Ovary (tissue), 9 donors: ENCODE data around the gene CETN1. TPM values are rescaled to one million over a fixed set of nuclear protein-coding genes. Genes with fewer than 3 reads are reported as not detected.

Experiments used
- DNase-seq, 5 donors: peaks; one replicate each; pipeline ENCODE4 v3.0.0-alpha.2; 2019 to 2020
- H3K27ac ChIP-seq, 2 donors: fragments of 200-600 bp; one replicate each; pipeline versions ENCODE4 v1.5.1 to v1.8.0; 2019 to 2022
- H3K27me3 ChIP-seq: fragments of 200-600 bp; one replicate; pipeline ENCODE4 v1.8.0; 2022
- H3K36me3 ChIP-seq: fragments of 200-600 bp; sonication (generic); one replicate; pipeline ENCODE4 v1.5.1; 2019
- H3K4me1 ChIP-seq: one replicate; pipeline ENCODE4 v1.8.1; 2013; ENCODE audit warnings: mild to moderate bottlenecking, moderate library complexity; ENCODE audit not compliant: insufficient read depth
- H3K4me3 ChIP-seq: fragments of 200-600 bp; sonication (generic); one replicate; pipeline ENCODE4 v1.5.1; 2017
- H3K9me3 ChIP-seq, 2 donors: fragments of 200-600 bp in 1 of 2; sonication (generic) in 1 of 2; one replicate each; pipeline versions ENCODE4 v1.5.1 to v1.8.1; 2013 to 2019; ENCODE audit warnings: mild to moderate bottlenecking in 1 of 2, moderate library complexity in 1 of 2
- EP300 ChIP-seq: sonication (generic); formaldehyde crosslinking; IDR thresholded peaks from one replicate; pipeline ENCODE4 v1.6.1; 2017; ENCODE audit warnings: antibody characterized with exemption
- POLR2A ChIP-seq: fragments of 450-650 bp; IDR thresholded peaks from one replicate; pipeline ENCODE4 v1.6.1; 2017; ENCODE audit warnings: antibody characterized with exemption, mild to moderate bottlenecking, moderate library complexity
- WGBS, 3 donors: extraction: QIAGEN DNeasy Blood & Tissue Kit in 1 of 3; methylation state at CpG; one replicate each; pipeline versions ENCODE4 v1.1.5 to v1.1.7; 2013 to 2017; 5-methylcytosine and 5-hydroxymethylcytosine counted together
- intact Hi-C, 4 donors: fragments of 100-400 bp; cut with DNase I; formaldehyde crosslinking; loops; one replicate each; pipeline versions ENCODE4 v1.11.0 to v1.15.1; 2022 to 2023
- polyA plus RNA-seq, 2 donors: library from polyadenylated mRNA; stranded (reverse); fragments of 200-250 nt in 1 of 2; fragments of 350-450 nt in 1 of 2; fragmentation: Illumina TruSeq in 1 of 2; extraction: RNeasy Lipid Tissue Mini Kit (QIAGEN cat#74804) in 1 of 2; gene quantifications; one replicate each; pipeline ENCODE4 v1.2.3, GENCODE V29; 2013 to 2014
- total RNA-seq, 7 donors: library from RNA; depleted of rRNA in 2 of 7; stranded (reverse); fragments of >200 nt in 2 of 7; fragmentation: NEBNext Ultra II Directional in 3 of 7; extraction: Animal tissue kit (Norgen Biotek cat#: 25700) in 3 of 7; gene quantifications; one replicate each; pipeline versions ENCODE4 v1.1.0 to v1.2.4, GENCODE V29; 2016 to 2023
- TF ChIP-seq, protein P1 (sequence below), 3 donors: fragments of 450-650 bp in 2 of 3; fragments of 200-600 bp in 1 of 3; IDR thresholded peaks; one replicate each; pipeline versions ENCODE4 v1.5.1 to v1.8.0; 2016 to 2022; ENCODE audit warnings: antibody characterized with exemption in 3 of 3, mild to moderate bottlenecking in 1 of 3
- donor health status: DM: no; HTN: no; CAD: no; lungs with moderate emphysema.
- donor health status: DM: no; HTN: no; CAD: no.
- donor health status: Bipolar disorder and iron deficiency.
- donor health status: DM: yes; HTN: yes; CAD: no.
- donor health status: DM: no; HTN: no; CAD: no.
- donor health status: DM: yes; HTN: yes; CAD: no.

Gene CETN1
- total and polyA plus RNA-seq, 9 donors = not detected

GRCh38 chr18:549967-550366 lies 30.2 kb upstream of the CETN1 start:
- WGBS, 3 donors = 88 to 96% (median 91%) methylated on average over 3 of the region's 3 CpGs
- intact Hi-C loops = no loop called here

GRCh38 chr18:551404-552061 lies 28.6 kb upstream of the CETN1 start:
- no peak overlapping the region for H3K4me3 ChIP-seq
- H3K27me3 ChIP-seq = no peaks in the 10 kb centered on the region
- H3K9me3 ChIP-seq = no peaks in the 10 kb centered on the region
- H3K4me1 ChIP-seq = no peaks in the 10 kb centered on the region
- WGBS, 3 donors = 78 to 89% (median 81%) methylated on average over 4 of the region's 4 CpGs
- TF ChIP-seq EP300 = no peak
- TF ChIP-seq POLR2A = no peak
- TF ChIP-seq, protein P1, sequence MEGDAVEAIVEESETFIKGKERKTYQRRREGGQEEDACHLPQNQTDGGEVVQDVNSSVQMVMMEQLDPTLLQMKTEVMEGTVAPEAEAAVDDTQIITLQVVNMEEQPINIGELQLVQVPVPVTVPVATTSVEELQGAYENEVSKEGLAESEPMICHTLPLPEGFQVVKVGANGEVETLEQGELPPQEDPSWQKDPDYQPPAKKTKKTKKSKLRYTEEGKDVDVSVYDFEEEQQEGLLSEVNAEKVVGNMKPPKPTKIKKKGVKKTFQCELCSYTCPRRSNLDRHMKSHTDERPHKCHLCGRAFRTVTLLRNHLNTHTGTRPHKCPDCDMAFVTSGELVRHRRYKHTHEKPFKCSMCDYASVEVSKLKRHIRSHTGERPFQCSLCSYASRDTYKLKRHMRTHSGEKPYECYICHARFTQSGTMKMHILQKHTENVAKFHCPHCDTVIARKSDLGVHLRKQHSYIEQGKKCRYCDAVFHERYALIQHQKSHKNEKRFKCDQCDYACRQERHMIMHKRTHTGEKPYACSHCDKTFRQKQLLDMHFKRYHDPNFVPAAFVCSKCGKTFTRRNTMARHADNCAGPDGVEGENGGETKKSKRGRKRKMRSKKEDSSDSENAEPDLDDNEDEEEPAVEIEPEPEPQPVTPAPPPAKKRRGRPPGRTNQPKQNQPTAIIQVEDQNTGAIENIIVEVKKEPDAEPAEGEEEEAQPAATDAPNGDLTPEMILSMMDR (IDR thresholded peaks at IDR 0.05) = no peak
- H3K27ac ChIP-seq = no peak overlapping the region
- intact Hi-C loops = no loop called here
- H3K36me3 ChIP-seq = no peaks in the 10 kb centered on the region
- no peak for DNase-seq

More at GRCh38 chr18:549967-550366, 30.2 kb upstream of the CETN1 start:
- TF ChIP-seq, protein P1 (IDR thresholded peaks at IDR 0.05) = no peak
- TF ChIP-seq POLR2A (no peak), EP300 (no peak)
- H3K4me1 ChIP-seq = no peaks in the 10 kb centered on the region
- no peak overlapping the region for H3K4me3 ChIP-seq
- no peak for DNase-seq
- H3K27ac ChIP-seq = no peak overlapping the region
- no peaks in the 10 kb centered on the region for H3K9me3 ChIP-seq
- no peaks in the 10 kb centered on the region for H3K36me3 ChIP-seq
- H3K27me3 ChIP-seq = no peaks in the 10 kb centered on the region

GRCh38 chr18:555705-556457 lies 24.3 kb upstream of the CETN1 start:
- Histone ChIP-seq H3K4me1 (no peaks in the 10 kb centered on the region), H3K4me3 (no peak overlapping the region), H3K9me3 (no peaks in the 10 kb centered on the region), H3K27ac (no peak overlapping the region), H3K27me3 (no peaks in the 10 kb centered on the region), H3K36me3 (no peaks in the 10 kb centered on the region)
- intact Hi-C loops = no loop called here
- no peak for DNase-seq
- TF ChIP-seq POLR2A (no peak), EP300 (no peak)
- TF ChIP-seq, protein P1 (IDR thresholded peaks at IDR 0.05) = no peak
- WGBS, 3 donors = 44 to 71% (median 53%) methylated on average over 13 of the region's 13 CpGs

DNA sequence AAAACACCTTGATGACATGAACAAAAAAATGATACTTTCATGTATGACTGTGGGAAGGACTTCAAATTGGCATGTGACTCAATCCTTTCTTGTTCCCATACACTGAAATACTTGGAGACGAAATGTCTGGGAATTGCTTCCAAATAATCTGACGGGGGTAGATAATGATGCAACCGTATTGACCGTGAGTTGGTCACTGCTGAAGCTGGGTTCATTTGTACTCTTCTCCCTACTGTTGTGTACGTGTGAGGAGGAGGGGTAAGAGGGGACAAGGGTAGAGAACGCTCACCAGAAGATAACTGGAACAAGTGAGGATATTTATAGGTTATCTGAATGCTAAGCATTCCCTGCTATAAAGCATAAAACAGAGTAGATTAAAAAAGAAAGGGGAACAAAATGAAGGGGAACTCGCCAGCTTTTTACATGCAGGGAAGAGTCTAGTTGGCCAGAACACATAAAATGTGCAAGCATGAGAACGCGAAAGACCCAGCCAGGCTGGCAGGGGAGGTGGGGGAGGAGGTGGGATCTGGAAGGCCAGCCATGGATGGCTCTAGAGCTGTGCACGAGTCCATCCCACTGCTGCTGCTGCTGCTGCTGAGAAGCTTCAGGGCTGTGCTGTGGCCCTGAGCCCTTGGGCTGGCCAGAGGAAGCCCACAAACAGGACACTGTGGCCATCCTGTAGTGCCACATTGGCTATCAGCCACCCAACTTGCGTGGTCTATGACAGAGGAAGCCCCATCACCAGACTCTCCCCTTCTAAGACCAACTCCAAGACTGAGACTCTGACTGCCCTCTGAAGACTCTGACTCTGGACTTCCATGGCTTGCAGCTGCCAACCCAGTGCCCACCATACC lies 15.2 kb upstream of the CETN1 start:
- WGBS, 3 donors = 41 to 49% (median 43%) methylated on average over 11 of the region's 11 CpGs
- Histone ChIP-seq H3K4me3 (no peak overlapping the region), H3K27ac (no peak overlapping the region), H3K36me3 (no peaks in the 10 kb centered on the region), H3K4me1 (no peaks in the 10 kb centered on the region), H3K27me3 (no peaks in the 10 kb centered on the region), H3K9me3 (no peaks in the 10 kb centered on the region)
- TF ChIP-seq, protein P1 (IDR thresholded peaks at IDR 0.05) = no peak
- TF ChIP-seq POLR2A (no peak), EP300 (no peak)
- no peak for DNase-seq
- intact Hi-C loops = no loop called here
